Epithelial cell of proximal tubule (primary cell): Measurements from ENCODE around the gene FRMD1. TPM values are rescaled to one million over a fixed set of nuclear protein-coding genes. Genes with fewer than 3 reads are reported as not detected.

Experiments
- DNase-seq: peaks from one replicate; pipeline ENCODE4 v3.0.0-alpha.2; 2011; ENCODE audit warnings: low read depth
- H3K4me3 ChIP-seq: 2 replicates; pipeline ENCODE4 v1.5.1; 2011; ENCODE audit warnings: low read depth, mild to moderate bottlenecking, low read length
- CTCF ChIP-seq: conservative IDR thresholded peaks from 2 replicates; pipeline ENCODE4 v1.5.1; 2012; ENCODE audit warnings: low read depth, mild to moderate bottlenecking, low read length
- total RNA-seq: library from RNA; depleted of rRNA; stranded (reverse); fragments of >200 nt; gene quantifications from 2 replicates; pipeline ENCODE4 v1.2.3, GENCODE V29; 2015

The FRMD1 gene
- total RNA-seq, 1 donor from 2014 or later: not detected

DNA sequence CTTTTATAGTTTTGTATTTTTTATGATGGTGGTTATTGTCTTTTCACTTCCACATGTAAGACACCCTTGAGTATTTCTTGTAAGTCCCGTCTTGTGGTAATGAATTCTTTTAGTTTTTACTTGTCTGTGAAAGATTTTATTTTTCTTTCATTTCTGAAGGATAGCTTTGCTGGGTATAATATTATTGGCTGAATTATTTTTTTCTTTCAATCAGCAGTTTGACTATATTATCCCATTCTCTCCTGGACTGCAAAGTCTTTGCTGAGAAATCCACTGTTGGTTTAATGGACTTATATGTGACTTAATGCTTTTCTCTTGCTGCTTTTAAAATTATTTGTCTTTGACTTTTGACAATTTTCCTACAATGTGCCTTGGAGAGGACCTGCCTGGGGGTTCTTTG, 67.7 kb downstream of the FRMD1 start:
- no peak for TF ChIP-seq CTCF
- H3K4me3 ChIP-seq: no peak overlapping the region
- no peak for DNase-seq

GRCh38 chr6:168009331-168009730, 69.7 kb downstream of the FRMD1 start:
- DNase-seq: no peak
- TF ChIP-seq CTCF: no peak

DNA sequence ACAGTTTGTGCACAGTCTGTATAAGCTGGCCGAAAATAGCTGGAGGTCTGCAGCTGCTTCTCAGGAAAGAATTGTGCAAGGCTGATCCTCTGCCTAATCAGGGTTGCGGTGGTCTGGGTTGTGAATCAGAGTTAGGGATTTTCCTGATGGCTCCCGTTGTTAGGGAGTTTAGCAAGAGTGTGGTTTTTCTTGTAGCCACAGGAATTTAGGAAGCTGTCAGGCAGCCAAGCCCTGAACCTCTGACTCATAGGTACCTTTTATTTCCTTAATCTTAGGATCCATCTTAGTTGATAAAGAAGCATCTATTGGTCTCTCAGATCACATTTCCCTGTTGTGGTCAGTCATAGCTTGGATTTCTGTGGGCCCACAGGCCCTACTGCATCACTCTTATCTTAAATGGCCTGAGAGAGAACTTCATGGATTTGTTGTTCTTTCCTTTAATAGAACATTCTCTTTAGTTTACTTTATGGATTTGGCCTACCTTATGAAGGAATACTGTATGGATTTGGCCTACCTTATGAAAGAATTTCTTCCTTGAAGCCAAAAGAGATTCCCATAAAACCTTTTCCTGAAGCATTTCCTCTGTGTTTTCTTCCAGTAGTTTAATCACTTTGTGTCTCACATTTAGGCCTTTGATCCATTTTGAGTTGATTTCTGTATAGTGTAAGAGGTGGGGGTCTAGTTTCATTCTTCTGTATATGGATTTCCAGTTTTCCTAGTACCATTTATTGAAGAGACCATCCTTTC, 71.2 kb downstream of the FRMD1 start:
- TF ChIP-seq CTCF: no peak
- DNase-seq: peak; percentile 99
- H3K4me3 ChIP-seq: no peak overlapping the region

More at GRCh38 chr6:168009331-168009730, 69.7 kb downstream of the FRMD1 start:
- no peak overlapping the region for H3K4me3 ChIP-seq

- no peak overlapping the region for H3K4me3 ChIP-seq
- DNase-seq: no peak
- TF ChIP-seq CTCF: no peak
These were observed 73.2 kb downstream of the FRMD1 start for GRCh38 chr6:168005796-168006195.

DNA sequence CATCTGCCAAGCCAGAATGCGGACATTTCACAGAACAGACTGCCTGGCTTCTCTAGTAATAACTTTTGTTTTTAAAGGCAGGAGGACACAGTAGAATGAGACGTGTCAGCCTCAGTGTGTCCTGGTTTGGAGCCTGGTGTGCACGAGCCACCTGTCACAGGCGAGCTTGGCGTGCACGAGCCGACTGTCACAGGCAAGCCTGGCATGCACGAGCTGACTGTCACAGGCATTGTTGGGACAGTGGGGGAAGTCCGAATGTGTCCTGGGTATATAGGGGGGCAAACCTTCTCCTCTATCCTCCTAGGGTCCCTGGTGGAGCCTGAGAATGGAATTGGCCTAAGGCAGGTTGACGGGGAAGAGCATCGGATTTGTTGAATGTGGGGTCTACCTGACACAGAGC, 74.1 kb downstream of the FRMD1 start:
- no peak for DNase-seq
- TF ChIP-seq CTCF: no peak
- no peak overlapping the region for H3K4me3 ChIP-seq

DNA sequence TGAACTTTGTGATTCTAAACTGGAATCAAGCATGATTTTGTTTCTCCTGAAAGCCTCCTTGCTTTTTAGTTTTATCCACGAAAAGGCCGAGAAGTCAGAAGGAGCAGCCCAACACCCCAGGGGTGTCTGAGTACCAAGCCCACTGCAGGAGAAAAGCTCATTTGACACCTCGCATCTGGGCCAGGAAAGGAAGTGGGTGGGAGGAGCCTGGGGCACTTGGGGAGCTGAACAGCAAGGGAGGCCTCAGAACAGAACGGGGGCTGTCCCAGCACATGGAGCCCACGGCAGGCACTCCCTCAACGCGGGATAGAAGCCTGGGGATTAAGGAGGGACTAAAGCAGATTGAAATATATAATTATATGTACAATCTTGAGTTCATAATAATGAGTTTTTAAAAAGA, 75.0 kb downstream of the FRMD1 start:
- H3K4me3 ChIP-seq: no peak overlapping the region
- no peak for TF ChIP-seq CTCF
- DNase-seq: no peak

Other genes starting within 250 kb of the FRMD1 start
- not detected in 2 replicates for gene KIF25, start 81.5 kb downstream of the FRMD1 start, total RNA-seq
- 0.23 and 1.2 TPM in 2 replicates for gene DACT2, start 240.6 kb upstream of the FRMD1 start, total RNA-seq